Mesothelial cell of epicardium (in vitro differentiated cells): ENCODE data around the gene HMGN4. TPM values are rescaled to one million over a fixed set of nuclear protein-coding genes. Genes with fewer than 3 reads are reported as not detected.
A peak's percentile ranks its signal among the peaks of the same experiment; 100 is the strongest.

Experiments used
- DNase-seq, 2 experiments: peaks; one replicate each; pipeline ENCODE4 v3.0.0; 2021; ENCODE audit warnings: low spot score in 2 of 2; ENCODE audit not compliant: unreplicated experiment in 2 of 2
- H3K27ac Mint-ChIP-seq: 2 replicates; pipeline ENCODE4 v1.8.0; 2021; ENCODE audit warnings: mixed read lengths
- H3K27me3 Mint-ChIP-seq: 2 replicates; pipeline ENCODE4 v1.8.0; 2021; ENCODE audit warnings: low read depth, mixed read lengths
- H3K36me3 Mint-ChIP-seq: 2 replicates; pipeline ENCODE4 v1.8.0; 2021; ENCODE audit warnings: mixed read lengths
- H3K4me1 Mint-ChIP-seq: 2 replicates; pipeline ENCODE4 v1.8.0; 2021; ENCODE audit warnings: mixed read lengths
- H3K4me3 Mint-ChIP-seq: 2 replicates; pipeline ENCODE4 v1.8.0; 2021; ENCODE audit warnings: mild to moderate bottlenecking, moderate library complexity, mixed read lengths
- H3K9me3 Mint-ChIP-seq: 2 replicates; pipeline ENCODE4 v1.8.0; 2021; ENCODE audit warnings: mixed read lengths
- total RNA-seq: library from RNA; stranded (reverse); gene quantifications from 3 replicates; pipeline ENCODE4 v1.2.1, GENCODE V29; 2021
- TF ChIP-seq, protein P1 (sequence below): fragments of 200-600 bp; sonication (generic); IDR thresholded peaks from one replicate; pipeline ENCODE4 v1.5.0; 2021; ENCODE audit warnings: antibody characterized with exemption; ENCODE audit not compliant: unreplicated experiment

Gene HMGN4
- total RNA-seq, 1 donor from 2014 or later, result 49.4 TPM

DNA sequence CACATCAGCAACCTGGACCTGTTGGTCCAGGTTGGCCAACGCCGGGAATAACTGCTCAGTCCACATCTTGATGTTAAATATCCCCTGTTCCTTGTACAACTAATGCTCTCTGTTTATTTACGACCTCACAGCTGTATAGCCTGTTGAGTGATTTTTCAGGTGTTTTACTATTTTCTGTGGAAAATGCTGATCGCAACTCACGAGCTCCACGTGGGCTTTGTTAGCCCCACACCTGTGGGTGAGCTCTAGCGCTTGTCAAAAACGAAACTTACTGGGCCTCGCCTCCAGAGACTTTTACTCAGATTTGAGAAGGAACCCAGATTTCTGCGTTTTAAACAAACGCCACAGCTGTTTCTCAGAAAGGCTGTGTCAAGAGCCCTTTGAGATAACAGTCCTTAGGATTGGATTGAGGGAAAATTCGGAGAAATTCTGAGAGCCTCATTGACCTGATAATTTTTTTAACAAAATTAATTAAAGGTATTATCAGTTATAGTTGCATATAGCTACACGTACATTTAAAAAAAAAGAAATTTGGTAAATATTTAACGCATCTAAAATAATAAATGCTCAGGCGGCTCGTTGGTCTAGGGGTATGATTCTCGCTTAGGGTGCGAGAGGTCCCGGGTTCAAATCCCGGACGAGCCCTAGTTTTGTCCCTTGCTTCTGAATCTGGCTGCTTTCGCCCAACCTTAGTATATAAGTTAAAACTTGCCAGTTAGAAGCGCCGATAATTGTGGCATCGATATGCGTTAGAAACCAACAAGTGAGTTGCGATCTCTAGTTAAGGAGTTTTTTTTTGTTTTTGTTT, 16.7 kb downstream of the HMGN4 start:
- Mint-ChIP-seq H3K27me3 (no peaks in the 10 kb centered on the region), H3K27ac (peak overlapping the region; percentile 79), H3K4me1 (peaks cover 17% of the 10 kb centered on the region), H3K36me3 (no peaks in the 10 kb centered on the region), H3K9me3 (no peaks in the 10 kb centered on the region), H3K4me3 (no peak overlapping the region)
- TF ChIP-seq, protein P1, sequence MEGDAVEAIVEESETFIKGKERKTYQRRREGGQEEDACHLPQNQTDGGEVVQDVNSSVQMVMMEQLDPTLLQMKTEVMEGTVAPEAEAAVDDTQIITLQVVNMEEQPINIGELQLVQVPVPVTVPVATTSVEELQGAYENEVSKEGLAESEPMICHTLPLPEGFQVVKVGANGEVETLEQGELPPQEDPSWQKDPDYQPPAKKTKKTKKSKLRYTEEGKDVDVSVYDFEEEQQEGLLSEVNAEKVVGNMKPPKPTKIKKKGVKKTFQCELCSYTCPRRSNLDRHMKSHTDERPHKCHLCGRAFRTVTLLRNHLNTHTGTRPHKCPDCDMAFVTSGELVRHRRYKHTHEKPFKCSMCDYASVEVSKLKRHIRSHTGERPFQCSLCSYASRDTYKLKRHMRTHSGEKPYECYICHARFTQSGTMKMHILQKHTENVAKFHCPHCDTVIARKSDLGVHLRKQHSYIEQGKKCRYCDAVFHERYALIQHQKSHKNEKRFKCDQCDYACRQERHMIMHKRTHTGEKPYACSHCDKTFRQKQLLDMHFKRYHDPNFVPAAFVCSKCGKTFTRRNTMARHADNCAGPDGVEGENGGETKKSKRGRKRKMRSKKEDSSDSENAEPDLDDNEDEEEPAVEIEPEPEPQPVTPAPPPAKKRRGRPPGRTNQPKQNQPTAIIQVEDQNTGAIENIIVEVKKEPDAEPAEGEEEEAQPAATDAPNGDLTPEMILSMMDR, result no peak
- DNase-seq, result peak in 1 of 2 experiments; percentile 61

- Mint-ChIP-seq H3K27ac (peak overlapping the region; percentile 79), H3K36me3 (no peaks in the 10 kb centered on the region), H3K4me3 (no peak overlapping the region), H3K27me3 (no peaks in the 10 kb centered on the region), H3K4me1 (peaks cover 12% of the 10 kb centered on the region), H3K9me3 (no peaks in the 10 kb centered on the region)
- TF ChIP-seq, protein P1, result no peak
- no peak for DNase-seq
These were observed 17.5 kb downstream of the HMGN4 start for GRCh38 chr6:26555505-26556262.

GRCh38 chr6:26556263-26557070, 18.3 kb downstream of the HMGN4 start:
- Mint-ChIP-seq H3K4me1 (peaks cover 12% of the 10 kb centered on the region), H3K9me3 (peaks cover 5% of the 10 kb centered on the region), H3K27me3 (no peaks in the 10 kb centered on the region), H3K27ac (peak overlapping the region; percentile 60), H3K36me3 (no peaks in the 10 kb centered on the region), H3K4me3 (no peak overlapping the region)
- TF ChIP-seq, protein P1, result no peak
- DNase-seq, result peak in 1 of 2 experiments; percentile 54

DNA sequence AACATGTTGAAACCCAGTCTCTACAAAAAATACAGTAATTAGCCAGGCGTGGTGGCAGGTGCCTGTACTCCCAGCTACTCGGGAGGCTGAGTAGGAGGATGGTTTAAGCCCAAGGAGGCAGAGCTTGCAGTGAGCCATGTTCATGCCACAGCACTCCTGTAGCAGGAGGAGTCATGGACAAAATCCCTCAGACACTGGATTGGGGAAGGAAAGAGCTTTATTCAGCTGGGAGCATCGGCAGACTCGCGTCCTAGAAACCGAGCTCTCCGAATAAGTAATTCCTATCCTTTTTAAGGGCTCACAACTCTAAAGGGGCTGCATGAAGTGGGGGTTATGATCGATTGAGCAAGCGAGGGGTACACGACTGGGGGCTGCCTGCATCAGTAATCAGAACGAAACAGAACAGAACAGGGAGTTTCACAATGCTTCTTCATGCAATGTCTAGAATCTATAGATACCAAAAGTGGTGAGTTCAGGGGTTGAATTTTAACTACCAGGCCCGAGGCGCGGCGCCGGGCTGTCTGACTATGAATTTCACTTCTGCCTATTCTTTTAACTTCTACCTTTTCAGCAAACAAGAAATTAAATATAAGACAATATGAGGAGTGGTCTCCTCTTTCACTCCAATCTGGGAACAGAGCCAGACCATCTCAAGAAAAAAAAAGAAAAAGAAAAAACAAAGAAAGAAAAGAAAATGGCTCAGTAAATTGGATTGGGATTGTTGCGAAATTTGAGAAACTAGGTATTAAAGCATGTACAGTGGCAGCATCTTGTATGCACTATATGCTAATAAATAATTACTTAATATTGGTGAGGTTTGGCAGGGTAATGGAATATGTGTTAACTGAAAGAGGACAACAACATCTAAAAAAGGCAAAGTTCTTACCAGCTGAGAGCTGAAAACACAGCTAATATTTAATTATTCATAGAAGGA, 23.6 kb downstream of the HMGN4 start:
- peaks cover 14% of the 10 kb centered on the region for H3K9me3 Mint-ChIP-seq
- H3K36me3 Mint-ChIP-seq, result no peaks in the 10 kb centered on the region
- H3K4me1 Mint-ChIP-seq, result no peaks in the 10 kb centered on the region
- H3K27ac Mint-ChIP-seq, result no peak overlapping the region
- no peak for DNase-seq
- TF ChIP-seq, protein P1, result no peak
- H3K4me3 Mint-ChIP-seq, result no peak overlapping the region
- no peaks in the 10 kb centered on the region for H3K27me3 Mint-ChIP-seq
